ELR (cell line): ENCODE data around the gene BMP8B.

Experiments used
- DNase-seq: peaks from one replicate; pipeline ENCODE4 v3.0.0-alpha.2; 2015; ENCODE audit warnings: low read depth

BMP8B gene

DNA sequence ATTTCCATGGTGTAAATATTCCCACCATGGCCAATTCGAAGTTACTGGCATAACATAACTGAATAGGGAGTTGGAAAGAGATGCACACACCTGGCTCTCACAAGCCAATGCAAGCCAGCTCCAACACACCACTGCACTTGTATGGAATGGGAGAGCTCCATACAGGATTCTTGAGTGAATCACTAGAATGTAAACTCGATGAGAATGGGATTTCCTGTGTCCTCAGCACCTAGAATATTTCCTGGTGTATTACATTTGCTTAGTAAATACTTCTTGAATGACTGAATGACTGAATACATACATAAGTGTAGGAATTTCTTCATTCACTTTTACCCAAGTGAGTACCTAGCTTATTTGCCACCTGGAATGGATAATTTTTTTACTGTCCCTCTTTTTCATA is 66.2 kb downstream of the BMP8B start:
- DNase-seq: peak; percentile 67

DNA sequence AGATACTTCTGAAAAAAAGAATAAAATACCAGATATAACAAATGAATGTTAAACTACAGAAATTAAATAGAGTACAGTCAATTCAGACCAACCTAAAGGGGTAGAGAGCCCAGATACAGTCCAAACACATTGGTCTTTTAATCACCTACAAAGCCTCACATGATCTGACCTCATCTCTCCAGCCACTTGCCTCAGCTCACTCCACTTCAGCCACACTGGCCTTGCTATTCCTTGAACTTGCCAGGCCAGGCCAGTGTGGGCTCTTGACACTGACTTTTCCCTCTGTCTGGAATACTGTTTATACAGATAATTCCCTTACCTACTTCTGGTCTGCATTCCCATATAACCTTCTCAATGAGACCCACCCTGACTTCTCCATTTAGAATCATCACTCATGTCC is 67.0 kb downstream of the BMP8B start:
- no peak for DNase-seq

DNA sequence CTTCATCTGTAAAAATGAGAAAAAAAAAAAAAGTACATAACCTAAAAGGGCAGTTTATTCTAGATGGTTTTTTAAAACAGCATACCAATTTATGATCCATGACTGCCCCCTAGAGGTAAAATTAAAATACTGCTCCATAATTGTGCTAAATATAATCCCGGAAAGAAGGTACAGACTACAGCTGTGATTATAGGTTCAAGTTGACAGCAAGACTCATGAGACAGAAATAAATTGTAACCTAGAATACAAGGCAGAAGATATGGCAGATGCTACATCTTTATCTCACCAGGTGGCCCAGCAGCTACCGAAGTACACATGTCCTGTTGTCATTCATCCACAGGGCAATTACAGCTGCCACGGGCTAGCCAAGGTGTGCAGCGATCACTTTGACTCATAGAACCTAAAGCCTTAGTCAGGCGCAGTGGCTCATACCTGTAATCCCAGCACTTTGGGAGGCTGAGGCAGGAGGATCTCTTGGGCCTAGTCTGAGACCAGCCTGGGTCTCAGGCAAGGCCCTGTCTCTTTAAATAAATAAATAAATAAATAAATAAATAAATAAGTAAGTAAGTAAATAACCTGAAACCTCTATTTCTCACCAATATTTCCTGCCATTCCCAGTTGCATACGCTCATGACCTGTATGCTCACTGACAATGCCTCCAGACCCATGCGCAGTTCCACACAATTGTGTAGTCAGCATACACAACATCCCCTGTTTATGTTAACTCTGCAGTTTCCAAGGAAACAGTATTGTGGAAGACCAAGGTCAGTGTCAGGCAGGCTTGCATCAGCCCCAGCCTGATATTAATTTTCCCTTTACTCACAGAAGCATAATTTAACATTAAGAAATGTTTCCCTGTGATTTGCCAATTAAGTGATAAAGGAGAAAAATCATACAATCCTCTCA is 68.3 kb downstream of the BMP8B start:
- DNase-seq: peak; percentile 76

DNA sequence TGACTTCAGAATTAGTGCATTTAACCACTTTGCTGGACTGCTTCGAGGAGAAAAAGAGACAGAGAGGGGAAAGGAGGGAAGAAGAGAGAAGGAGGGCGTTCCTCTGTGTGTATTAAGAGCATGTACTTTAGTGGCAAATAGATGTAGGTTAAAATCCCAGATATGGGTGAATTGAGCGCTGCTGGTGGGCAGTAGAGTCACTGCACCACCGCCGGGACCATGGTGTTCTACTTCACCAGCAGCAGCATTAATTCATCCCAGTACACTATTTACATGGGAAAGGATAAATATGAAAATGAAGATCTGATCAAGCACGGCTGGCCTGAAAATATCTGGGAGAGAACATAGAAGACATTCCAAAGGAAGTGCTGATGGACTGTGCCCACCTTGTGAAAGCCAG is 70.9 kb downstream of the BMP8B start:
- no peak for DNase-seq

DNA sequence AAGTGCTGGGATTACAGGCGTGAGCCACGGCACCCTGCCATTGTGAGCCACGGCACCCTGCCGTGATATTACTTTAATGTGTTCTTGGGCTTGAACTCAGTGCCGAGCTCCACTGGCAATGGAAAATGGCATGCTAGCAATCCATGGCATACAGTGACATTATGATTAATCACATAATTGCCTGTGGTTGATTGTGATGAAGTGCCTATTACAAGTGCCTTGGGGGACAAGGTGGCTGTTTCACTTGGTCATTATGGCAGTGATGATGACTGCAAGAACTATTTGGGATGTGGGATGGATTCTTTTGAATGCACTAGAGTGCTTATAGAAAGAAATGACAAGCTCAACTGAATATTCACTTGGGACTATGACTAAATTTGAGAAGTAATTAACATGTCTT is 75.1 kb downstream of the BMP8B start:
- DNase-seq: no peak

DNA sequence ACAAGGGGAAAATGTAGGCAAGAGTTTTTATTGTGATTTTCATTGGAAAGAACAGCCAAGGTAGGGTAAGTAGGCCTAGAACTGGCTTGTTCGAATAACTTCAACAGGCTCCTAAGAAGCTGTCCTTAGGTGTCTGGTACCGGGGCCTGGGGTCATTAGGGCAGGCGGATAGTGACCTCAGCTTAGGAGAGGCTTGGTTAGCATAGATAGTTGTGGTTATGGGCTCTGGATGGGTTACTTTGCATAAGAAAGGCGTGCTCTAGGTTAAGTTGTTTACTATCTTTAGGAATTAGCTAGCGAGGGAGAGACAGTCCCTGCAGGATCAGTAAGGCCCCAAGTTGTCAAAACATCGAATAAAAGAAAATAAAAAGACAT is 76.7 kb downstream of the BMP8B start:
- DNase-seq: no peak

DNA sequence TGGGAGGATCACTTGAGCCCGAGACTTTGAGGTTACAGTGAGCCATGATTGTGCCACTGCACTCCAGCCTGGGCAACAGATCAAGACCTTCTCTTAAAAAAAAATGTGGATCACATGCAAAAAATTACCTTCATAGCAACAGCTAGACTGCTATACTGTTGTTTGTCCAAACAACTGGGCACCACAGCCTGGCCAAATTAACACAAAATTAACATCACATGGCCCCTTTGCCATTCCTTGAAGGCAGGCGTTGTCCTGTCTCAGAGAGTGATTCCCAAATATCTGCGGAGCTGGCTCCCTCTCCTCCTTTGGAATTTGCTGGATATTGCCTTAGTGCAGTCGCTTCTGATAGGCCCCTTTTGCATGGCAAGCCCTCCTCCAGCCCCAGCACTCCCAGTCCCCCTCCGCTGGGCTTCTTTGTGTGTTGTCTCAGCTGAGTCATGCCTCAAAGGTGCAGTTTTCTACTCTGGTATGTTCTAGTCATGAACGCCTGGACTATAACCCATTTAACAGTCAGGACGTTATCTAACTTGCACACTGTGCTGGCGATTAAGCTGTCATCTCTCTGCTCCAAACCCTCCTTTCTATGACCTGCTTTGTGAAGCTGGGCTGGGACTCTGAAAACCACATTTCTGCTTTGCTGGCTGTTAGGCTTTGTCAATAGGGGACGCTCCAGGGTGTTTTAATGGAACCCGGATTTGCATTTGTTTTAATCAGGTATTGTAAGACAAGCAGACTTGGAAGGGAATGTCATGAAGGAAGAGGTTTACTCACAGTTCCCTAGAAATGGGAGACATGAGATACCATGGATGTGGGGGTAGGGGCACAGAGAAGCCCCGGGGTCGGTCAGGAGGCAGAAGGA is 77.3 kb downstream of the BMP8B start:
- DNase-seq: no peak

DNA sequence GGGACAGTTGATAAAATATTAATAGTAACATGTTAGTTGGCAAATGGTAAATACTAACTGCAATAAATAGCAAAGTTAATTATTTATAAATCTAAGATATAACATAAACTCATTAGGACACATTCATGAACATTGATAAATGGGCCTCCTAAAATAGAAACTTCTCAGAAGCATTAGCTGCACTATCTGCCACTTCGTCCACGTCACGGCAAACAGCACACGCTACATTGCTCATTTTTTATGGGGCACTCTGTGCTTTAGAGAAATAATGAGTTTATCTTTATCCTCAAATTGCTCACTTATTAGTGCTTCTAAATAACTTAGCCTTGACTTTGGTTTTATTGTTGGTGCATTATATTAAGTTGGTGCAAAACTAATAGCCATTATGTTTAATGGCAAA is 81.2 kb downstream of the BMP8B start:
- no peak for DNase-seq
